Peyer's patch (tissue), 4 donors: ENCODE results near the gene TIGIT. TPM values are rescaled to one million over a fixed set of nuclear protein-coding genes. Genes with fewer than 3 reads are reported as not detected.

ENCODE experiments used
- DNase-seq, 3 donors: peaks; one replicate each; pipeline ENCODE4 v3.0.0-alpha.2; 2017 to 2019
- H3K27ac ChIP-seq, 4 donors: fragments of 200-600 bp; sonication (generic); one replicate each; pipeline ENCODE4 v1.5.1; 2016 to 2019
- H3K27me3 ChIP-seq, 2 donors: fragments of 200-600 bp; sonication (generic); one replicate each; pipeline ENCODE4 v1.5.1; 2019
- H3K36me3 ChIP-seq, 3 donors: fragments of 200-600 bp; sonication (generic); one replicate each; pipeline ENCODE4 v1.5.1; 2016 to 2019
- H3K4me1 ChIP-seq, 4 donors: fragments of 200-600 bp; sonication (generic); one replicate each; pipeline ENCODE4 v1.5.1; 2016 to 2019
- H3K4me3 ChIP-seq, 4 donors: fragments of 200-600 bp; sonication (generic); 1 replicate in 3 of 4; 2 replicates in 1 of 4; pipeline ENCODE4 v1.5.1; 2016 to 2019; ENCODE audit warnings: mild to moderate bottlenecking in 1 of 4
- H3K9me3 ChIP-seq, 4 donors: fragments of 200-600 bp; sonication (generic); one replicate each; pipeline ENCODE4 v1.5.1; 2016 to 2019; ENCODE audit warnings: mild to moderate bottlenecking in 1 of 4
- POLR2A ChIP-seq, 2 donors: fragments of 450-650 bp; IDR thresholded peaks; one replicate each; pipeline ENCODE4 v1.5.1; 2017; ENCODE audit warnings: antibody characterized with exemption in 2 of 2, mild to moderate bottlenecking in 2 of 2, moderate library complexity in 2 of 2
- total RNA-seq, 4 donors: library from RNA; depleted of rRNA; stranded (reverse); fragments of >200 nt; gene quantifications; one replicate each; pipeline ENCODE4 v1.1.0, GENCODE V29; 2016
- TF ChIP-seq, protein P1 (sequence below), 6 experiments: fragments of 450-650 bp in 4 of 6; fragments of 200-600 bp in 2 of 6; sonication (generic) in 1 of 6; IDR thresholded peaks; one replicate each; pipeline ENCODE4 v1.5.1; 2017 to 2019; ENCODE audit warnings: antibody characterized with exemption in 6 of 6, mild to moderate bottlenecking in 3 of 6, moderate library complexity in 1 of 6

Gene TIGIT
- total RNA-seq, 4 donors from 2014 or later, result 0.35 to 5.0 (median 2.5) TPM; not detected in 1

DNA sequence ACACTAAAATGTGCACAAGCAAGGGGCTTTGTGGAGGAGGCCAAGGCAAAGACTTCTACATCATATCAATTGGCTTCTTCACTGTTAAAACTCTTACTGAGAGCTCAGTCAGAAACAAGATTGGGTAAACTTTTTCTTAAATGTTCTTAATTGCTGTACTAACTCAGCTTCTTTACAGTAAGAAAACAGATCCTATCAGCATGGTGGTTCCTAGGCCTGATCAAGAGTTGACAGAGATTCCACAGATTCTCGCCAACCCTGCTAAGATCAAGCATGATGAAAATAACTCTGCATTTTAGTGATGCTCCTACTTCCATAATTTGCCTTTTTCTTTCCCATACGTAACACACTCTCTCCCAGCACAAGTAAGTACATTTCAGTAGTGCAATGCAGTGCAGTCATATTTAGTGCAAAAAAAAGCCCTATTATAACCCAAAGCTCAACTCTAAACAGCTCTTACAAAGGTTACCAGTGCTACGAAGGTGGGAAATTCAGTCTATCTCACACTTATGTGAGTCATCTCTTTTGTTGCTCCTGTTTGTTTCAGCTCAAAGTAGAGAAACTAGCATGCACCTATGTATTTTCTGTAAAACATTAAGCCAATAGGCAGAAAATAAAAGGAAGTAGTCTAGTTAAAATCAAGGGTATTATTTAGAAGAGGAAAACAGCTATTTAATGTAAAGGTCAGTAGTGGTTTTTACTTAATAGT lies 29.9 kb downstream of the TIGIT start:
- Histone ChIP-seq H3K4me1 (no peaks in the 10 kb centered on the region), H3K27me3 (no peaks in the 10 kb centered on the region), H3K4me3 (no peak overlapping the region), H3K36me3 (no peaks in the 10 kb centered on the region), H3K9me3 (no peaks in the 10 kb centered on the region), H3K27ac (peak overlapping the region in 1 of 4 donors; percentile 14)
- TF ChIP-seq, protein P1, sequence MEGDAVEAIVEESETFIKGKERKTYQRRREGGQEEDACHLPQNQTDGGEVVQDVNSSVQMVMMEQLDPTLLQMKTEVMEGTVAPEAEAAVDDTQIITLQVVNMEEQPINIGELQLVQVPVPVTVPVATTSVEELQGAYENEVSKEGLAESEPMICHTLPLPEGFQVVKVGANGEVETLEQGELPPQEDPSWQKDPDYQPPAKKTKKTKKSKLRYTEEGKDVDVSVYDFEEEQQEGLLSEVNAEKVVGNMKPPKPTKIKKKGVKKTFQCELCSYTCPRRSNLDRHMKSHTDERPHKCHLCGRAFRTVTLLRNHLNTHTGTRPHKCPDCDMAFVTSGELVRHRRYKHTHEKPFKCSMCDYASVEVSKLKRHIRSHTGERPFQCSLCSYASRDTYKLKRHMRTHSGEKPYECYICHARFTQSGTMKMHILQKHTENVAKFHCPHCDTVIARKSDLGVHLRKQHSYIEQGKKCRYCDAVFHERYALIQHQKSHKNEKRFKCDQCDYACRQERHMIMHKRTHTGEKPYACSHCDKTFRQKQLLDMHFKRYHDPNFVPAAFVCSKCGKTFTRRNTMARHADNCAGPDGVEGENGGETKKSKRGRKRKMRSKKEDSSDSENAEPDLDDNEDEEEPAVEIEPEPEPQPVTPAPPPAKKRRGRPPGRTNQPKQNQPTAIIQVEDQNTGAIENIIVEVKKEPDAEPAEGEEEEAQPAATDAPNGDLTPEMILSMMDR (IDR thresholded peaks at IDR 0.05), result no peak
- DNase-seq, result no peak

GRCh38 chr3:114327665-114328064 lies 33.8 kb downstream of the TIGIT start:
- Histone ChIP-seq H3K36me3 (no peaks in the 10 kb centered on the region), H3K4me1 (no peaks in the 10 kb centered on the region), H3K4me3 (no peak overlapping the region), H3K27ac (no peak overlapping the region), H3K27me3 (no peaks in the 10 kb centered on the region), H3K9me3 (no peaks in the 10 kb centered on the region)
- TF ChIP-seq, protein P1 (IDR thresholded peaks at IDR 0.05), result no peak
- no peak for TF ChIP-seq POLR2A (IDR thresholded peaks at IDR 0.05)
- no peak for DNase-seq

- TF ChIP-seq, protein P1 (IDR thresholded peaks at IDR 0.05), result no peak
- TF ChIP-seq POLR2A (IDR thresholded peaks at IDR 0.05), result no peak
- DNase-seq, result no peak
These were observed 34.5 kb downstream of the TIGIT start for GRCh38 chr3:114328345-114328744.

DNA sequence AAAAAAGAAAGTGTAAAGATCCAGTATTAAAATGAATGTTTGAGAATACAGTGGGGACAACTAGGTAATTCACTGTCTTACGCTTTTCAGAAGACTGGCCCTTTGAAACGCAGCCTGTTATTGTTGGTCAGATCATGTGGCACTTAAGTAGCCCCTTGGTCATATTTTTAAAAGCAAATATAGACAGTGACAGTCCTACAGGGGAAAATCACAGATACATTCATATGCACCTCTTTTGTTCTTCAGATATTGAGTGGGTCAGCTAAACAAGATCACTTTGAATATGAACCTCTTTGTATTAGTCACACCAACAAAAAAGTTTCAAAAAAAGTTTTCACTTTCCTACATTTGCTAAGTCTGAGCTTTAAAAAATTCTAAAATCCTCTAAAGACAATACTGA lies 36.0 kb downstream of the TIGIT start:
- Histone ChIP-seq H3K27me3 (no peaks in the 10 kb centered on the region), H3K27ac (no peak overlapping the region), H3K9me3 (no peaks in the 10 kb centered on the region)

More at GRCh38 chr3:114328345-114328744, 34.5 kb downstream of the TIGIT start:
- no peak overlapping the region for H3K27ac ChIP-seq
- no peaks in the 10 kb centered on the region for H3K9me3 ChIP-seq
- H3K4me1 ChIP-seq, result no peaks in the 10 kb centered on the region
- H3K4me3 ChIP-seq, result no peak overlapping the region
- H3K36me3 ChIP-seq, result no peaks in the 10 kb centered on the region
- H3K27me3 ChIP-seq, result no peaks in the 10 kb centered on the region

DNA sequence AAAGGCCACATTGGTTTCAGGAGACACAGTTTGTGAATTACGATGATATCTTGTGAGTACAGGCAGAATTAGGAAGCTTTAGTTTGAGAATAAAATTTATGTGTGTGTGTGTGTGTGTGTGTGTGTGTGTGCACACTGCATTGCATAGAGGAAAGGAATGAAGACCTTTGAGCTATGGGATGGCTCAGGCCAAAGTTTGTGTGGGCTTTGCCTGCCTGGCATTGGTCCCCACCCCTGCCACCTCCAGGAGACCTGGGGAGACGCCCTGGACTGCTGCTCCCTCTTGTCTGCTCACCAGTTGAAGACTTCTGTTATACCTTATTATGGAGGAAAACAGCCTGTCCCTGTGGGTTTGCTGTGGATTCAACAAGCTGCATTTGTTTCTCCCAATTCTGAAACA lies 37.2 kb downstream of the TIGIT start:
- DNase-seq, result peak in 1 of 3 donors; percentile 55
- H3K36me3 ChIP-seq, result no peaks in the 10 kb centered on the region
- peak overlapping the region in 1 of 4 donors; percentile 12 for H3K27ac ChIP-seq
- no peak overlapping the region for H3K4me3 ChIP-seq
- H3K9me3 ChIP-seq, result no peaks in the 10 kb centered on the region
- TF ChIP-seq, protein P1 (IDR thresholded peaks at IDR 0.05), result no peak
- no peak for TF ChIP-seq POLR2A (IDR thresholded peaks at IDR 0.05)
- H3K27me3 ChIP-seq, result no peaks in the 10 kb centered on the region
- H3K4me1 ChIP-seq, result no peaks in the 10 kb centered on the region

More for the DNA sequence above, 36.0 kb downstream of the TIGIT start:
- TF ChIP-seq, protein P1 (IDR thresholded peaks at IDR 0.05), result no peak
- TF ChIP-seq POLR2A (IDR thresholded peaks at IDR 0.05), result no peak
- Histone ChIP-seq H3K4me1 (no peaks in the 10 kb centered on the region), H3K4me3 (no peak overlapping the region), H3K36me3 (no peaks in the 10 kb centered on the region)
- no peak for DNase-seq
